Keratinocyte (primary cell): ENCODE results near the gene POC5. TPM values are rescaled to one million over a fixed set of nuclear protein-coding genes. Genes with fewer than 3 reads are reported as not detected.

Source experiments
- DNase-seq: peaks from one replicate; pipeline ENCODE4 v3.0.0-alpha.2; 2011; ENCODE audit warnings: low read depth, missing footprints, low spot score
- FAIRE-seq: peaks from 2 replicates; lab custom pipeline; 2011; peaks lifted over from hg19 to GRCh38; lab: Jason Lieb, UNC
- H2AFZ ChIP-seq: 2 replicates; pipeline ENCODE4 v1.6.0; 2012; ENCODE audit warnings: low read length, control low read depth, inconsistent platforms; ENCODE audit not compliant: control insufficient read depth
- H3K27ac ChIP-seq: 2 replicates; pipeline ENCODE4 v1.5.1; 2011; ENCODE audit warnings: low read length; ENCODE audit not compliant: control insufficient read depth, insufficient read depth
- H3K27me3 ChIP-seq: 3 replicates; pipeline ENCODE4 v1.6.0; 2011; ENCODE audit warnings: low read length; ENCODE audit not compliant: control insufficient read depth, insufficient read depth; ENCODE audit errors: extremely low read depth
- H3K36me3 ChIP-seq, 2 experiments: 2 replicates in 1 of 2; 3 replicates in 1 of 2; pipeline ENCODE4 v1.5.1; 2011; ENCODE audit warnings: low read length in 2 of 2, mild to moderate bottlenecking in 1 of 2; ENCODE audit not compliant: control insufficient read depth in 2 of 2, insufficient read depth in 2 of 2; ENCODE audit errors: extremely low read depth in 1 of 2
- H3K4me1 ChIP-seq: 3 replicates; pipeline ENCODE4 v1.5.1; 2011; ENCODE audit warnings: low read length; ENCODE audit not compliant: control insufficient read depth, insufficient read depth; ENCODE audit errors: extremely low read depth
- H3K4me2 ChIP-seq: 3 replicates; pipeline ENCODE4 v1.6.0; 2011; ENCODE audit warnings: low read depth, low read length; ENCODE audit not compliant: control insufficient read depth, insufficient read depth; ENCODE audit errors: extremely low read depth
- H3K4me3 ChIP-seq, 3 experiments: fragments of 200-600 bp in 1 of 3; sonication (generic) in 1 of 3; 2 replicates in 2 of 3; 3 replicates in 1 of 3; pipeline ENCODE4 v1.5.1; 2011 to 2016; ENCODE audit warnings: low read length in 3 of 3, mild to moderate bottlenecking in 3 of 3, control low read depth in 2 of 3, inconsistent platforms in 1 of 3, low read depth in 1 of 3, mixed read lengths in 1 of 3, mixed run types in 1 of 3, moderate library complexity in 1 of 3; ENCODE audit not compliant: control insufficient read depth in 2 of 3, insufficient read depth in 2 of 3; ENCODE audit errors: extremely low read depth in 1 of 3
- H3K79me2 ChIP-seq: 2 replicates; pipeline ENCODE4 v1.6.0; 2012; ENCODE audit warnings: low read length; ENCODE audit not compliant: control insufficient read depth, insufficient read depth
- H3K9ac ChIP-seq: 3 replicates; pipeline ENCODE4 v1.6.0; 2011; ENCODE audit warnings: low read length; ENCODE audit not compliant: control insufficient read depth, insufficient read depth; ENCODE audit errors: extremely low read depth
- H3K9me1 ChIP-seq: 3 replicates; pipeline ENCODE4 v1.6.0; 2011; ENCODE audit warnings: low read length; ENCODE audit not compliant: control insufficient read depth, insufficient read depth; ENCODE audit errors: extremely low read depth
- H3K9me3 ChIP-seq: 2 replicates; pipeline ENCODE4 v1.5.1; 2012; ENCODE audit warnings: low read depth, low read length; ENCODE audit not compliant: control insufficient read depth
- H4K20me1 ChIP-seq: 3 replicates; pipeline ENCODE4 v1.6.0; 2011; ENCODE audit warnings: low read length; ENCODE audit not compliant: control insufficient read depth, insufficient read depth; ENCODE audit errors: extremely low read depth
- CTCF ChIP-seq, 3 experiments: IDR thresholded peaks in 1 of 3; conservative IDR thresholded peaks in 1 of 3; optimal IDR thresholded peaks in 1 of 3; 2 replicates in 2 of 3; 3 replicates in 1 of 3; pipeline versions ENCODE3 to v1.5.1; 2011; ENCODE audit warnings: low read length in 3 of 3, mild to moderate bottlenecking in 3 of 3, moderate library complexity in 2 of 3, control low read depth in 1 of 3, inconsistent platforms in 1 of 3; ENCODE audit not compliant: insufficient read depth in 2 of 3; ENCODE audit errors: extremely low read depth in 1 of 3
- EZH2 ChIP-seq: IDR thresholded peaks from one replicate; pipeline ENCODE4 v1.6.1; 2012; ENCODE audit warnings: inconsistent platforms, mild to moderate bottlenecking, low read length, moderate library complexity
- dilution Hi-C: fragments of 300-500 bp; cut with MboI; formaldehyde crosslinking; loops from one replicate; pipeline ENCODE4 v1.7.0; 2020; ENCODE audit warnings: low sequenced_read_pairs; ENCODE audit not compliant: extremely low pct_ligation_motif_present
- polyA plus RNA-seq, 5 experiments: library from polyadenylated mRNA; depleted of rRNA in 3 of 5; stranded (reverse) in 3 of 5; stranded (forward) in 1 of 5; unstranded in 1 of 5; fragments of >200 nt; gene quantifications; 1 replicate in 1 of 5; 2 replicates in 3 of 5; 3 replicates in 1 of 5; pipeline versions ENCODE4 v1.2.1 to v1.2.3, GENCODE V29; 2011 to 2012; ENCODE audit warnings: missing spikeins in 2 of 5, low read depth in 1 of 5, low replicate concordance in 1 of 5

Gene POC5
- polyA plus RNA-seq, 1 donor (not counting 4 experiments of a cell fraction or from before 2014, with no cell fraction given): 10.4 TPM

- no peak overlapping the region for H3K4me2 ChIP-seq
- peaks cover 5 to 6% of the 10 kb centered on the region in 2 experiments for H3K36me3 ChIP-seq
- H3K27me3 ChIP-seq: no peaks in the 10 kb centered on the region
- TF ChIP-seq EZH2 (no peak), CTCF (optimal IDR thresholded peaks at IDR 0.05 in 1 of 3, IDR thresholded peaks at IDR 0.05 in 1 of 3, conservative IDR thresholded peaks at IDR 0.05 in 1 of 3; ENCODE audit: extremely low read depth in 1 of 3, insufficient read depth in 2 of 3, low read length in 3 of 3) (no peak)
- H2AFZ ChIP-seq: no peak overlapping the region
- DNase-seq (no peak), FAIRE-seq (no peak)
- H3K4me1 ChIP-seq: no peaks in the 10 kb centered on the region
- H3K9ac ChIP-seq: no peak overlapping the region
- H3K4me3 ChIP-seq: no peak overlapping the region
- no peaks in the 10 kb centered on the region for H4K20me1 ChIP-seq
- dilution Hi-C loops: no loop called here
- H3K9me1 ChIP-seq: no peaks in the 10 kb centered on the region
- H3K79me2 ChIP-seq: no peaks in the 10 kb centered on the region
- H3K27ac ChIP-seq: no peak overlapping the region
- H3K9me3 ChIP-seq: no peaks in the 10 kb centered on the region
Measured at GRCh38 chr5:75686480-75686879, 30.8 kb downstream of the POC5 start.

- Histone ChIP-seq H3K4me3 (no peak overlapping the region), H3K4me1 (peaks cover 5% of the 10 kb centered on the region), H3K9ac (no peak overlapping the region), H3K4me2 (no peak overlapping the region), H2AFZ (no peak overlapping the region), H3K27me3 (no peaks in the 10 kb centered on the region), H3K79me2 (no peaks in the 10 kb centered on the region), H4K20me1 (no peaks in the 10 kb centered on the region), H3K27ac (no peak overlapping the region), H3K9me3 (no peaks in the 10 kb centered on the region), H3K36me3 (peaks cover 0 to 2% of the 10 kb centered on the region in 2 experiments), H3K9me1 (no peaks in the 10 kb centered on the region)
- FAIRE-seq (no peak), DNase-seq (no peak)
- dilution Hi-C loops: no loop called here
- no peak for TF ChIP-seq EZH2
- no peak for TF ChIP-seq CTCF (optimal IDR thresholded peaks at IDR 0.05 in 1 of 3, IDR thresholded peaks at IDR 0.05 in 1 of 3, conservative IDR thresholded peaks at IDR 0.05 in 1 of 3; ENCODE audit: extremely low read depth in 1 of 3, insufficient read depth in 2 of 3, low read length in 3 of 3)
Measured at GRCh38 chr5:75685141-75685540, 32.1 kb downstream of the POC5 start.
